CD4-positive, alpha-beta T cell (primary cell): Measurements from ENCODE around the gene MYH3. TPM values are rescaled to one million over a fixed set of nuclear protein-coding genes. Genes with fewer than 3 reads are reported as not detected.

Experiments used
- ATAC-seq: fragments of 200-7000 bp; cut with Tn5 transposase; one replicate; pipeline ENCODE4 v1.10.0; 2022; ENCODE audit warnings: mild to moderate bottlenecking; ENCODE audit not compliant: poor library complexity
- CTCF ChIA-PET: fragments of 350-600 bp; sonication (Branson Sonifier 250); formaldehyde crosslinking; loops from one replicate; lab custom pipeline; 2021; ENCODE audit warnings: antibody characterized with exemption, inconsistent platforms; lab: Charles Lee
- POLR2A ChIA-PET: fragments of 350-600 bp; sonication (Branson Sonifier 250); formaldehyde crosslinking; loops from one replicate; lab custom pipeline; 2021; ENCODE audit warnings: antibody characterized with exemption, inconsistent platforms; lab: Charles Lee
- DNase-seq, 14 experiments: peaks; one replicate each; pipeline ENCODE4 v3.0.0-alpha.2; 2013 to 2020; ENCODE audit warnings: mixed read lengths in 2 of 14
- H3K27ac ChIP-seq, 2 donors: one replicate each; pipeline versions ENCODE4 v1.5.1 to v1.7.0; 2013; ENCODE audit warnings: low read length in 2 of 2, low read depth in 1 of 2, mild to moderate bottlenecking in 1 of 2
- H3K27me3 ChIP-seq, 2 experiments: 1 replicate in 1 of 2; 2 replicates in 1 of 2; pipeline versions ENCODE4 v1.6.1 to v1.7.0; 2013; ENCODE audit warnings: low read length in 2 of 2, control low read depth in 1 of 2, mild to moderate bottlenecking in 1 of 2, moderate library complexity in 1 of 2; ENCODE audit not compliant: insufficient read depth in 2 of 2, control insufficient read depth in 1 of 2
- H3K36me3 ChIP-seq: one replicate; pipeline ENCODE4 v1.6.1; 2013; ENCODE audit warnings: low read length, control low read depth; ENCODE audit not compliant: insufficient read depth
- H3K4me1 ChIP-seq: one replicate; pipeline ENCODE4 v1.6.1; 2013; ENCODE audit warnings: low read length, control low read depth; ENCODE audit not compliant: insufficient read depth
- H3K4me3 ChIP-seq: one replicate; pipeline ENCODE4 v1.5.1; 2013; ENCODE audit warnings: mild to moderate bottlenecking, low read length, moderate library complexity
- H3K9me3 ChIP-seq, 2 experiments: 1 replicate in 1 of 2; 2 replicates in 1 of 2; pipeline versions ENCODE4 v1.6.1 to v1.7.0; 2013; ENCODE audit warnings: low read length in 2 of 2, mild to moderate bottlenecking in 2 of 2, control low read depth in 1 of 2, moderate library complexity in 1 of 2; ENCODE audit not compliant: control insufficient read depth in 1 of 2, insufficient read depth in 1 of 2
- H3K27ac Mint-ChIP-seq: one replicate; pipeline ENCODE4 v1.8.0; 2020; ENCODE audit warnings: mixed read lengths
- H3K27me3 Mint-ChIP-seq: one replicate; pipeline ENCODE4 v1.8.0; 2021; ENCODE audit warnings: mixed read lengths
- H3K36me3 Mint-ChIP-seq: one replicate; pipeline ENCODE4 v1.8.0; 2021; ENCODE audit warnings: low read depth, mixed read lengths
- H3K4me1 Mint-ChIP-seq: one replicate; pipeline ENCODE4 v1.8.0; 2021; ENCODE audit warnings: low read depth, mixed read lengths
- H3K4me3 Mint-ChIP-seq: one replicate; pipeline ENCODE4 v1.8.0; 2020; ENCODE audit warnings: mild to moderate bottlenecking, mixed read lengths
- H3K9me3 Mint-ChIP-seq: one replicate; pipeline ENCODE4 v1.8.0; 2020; ENCODE audit warnings: mixed read lengths
- CTCF ChIP-seq: fragments of 200-600 bp; IDR thresholded peaks from one replicate; pipeline ENCODE4 v1.8.0; 2022; ENCODE audit warnings: antibody characterized with exemption, mild to moderate bottlenecking
- intact Hi-C, 2 experiments: fragments of 100-400 bp; cut with DNase I in 1 of 2; cut with micrococcal nuclease in 1 of 2; formaldehyde crosslinking; loops; one replicate each; pipeline versions ENCODE4 v1.15.1 to v1.9.0; 2023 to 2025; cut with DNase I, micrococcal nuclease
- total RNA-seq, 174 experiments: library from RNA in 2 of 174; stranded (reverse) in 2 of 174; gene quantifications; one replicate each; pipeline ENCODE4 v1.2.3 and lab custom pipeline; 2021 to 2026

MYH3 gene
- total RNA-seq, 2 experiments from 2014 or later, result 5.4 to 5.6 TPM

- DNase-seq (no peak), ATAC-seq (no peak)
- ChIA-PET POLR2A (no interaction called here), CTCF (interaction anchor here (0.5 kb wide), 1 partner anchor 8 kb away, joined by 3 read pairs; no protein-coding TSS in a partner anchor)
- H3K4me1 ChIP-seq, result no peaks in the 10 kb centered on the region
- Mint-ChIP-seq H3K9me3 (no peaks in the 10 kb centered on the region), H3K36me3 (peaks cover 66% of the 10 kb centered on the region), H3K27ac (no peak overlapping the region), H3K4me3 (no peak overlapping the region), H3K27me3 (no peaks in the 10 kb centered on the region), H3K4me1 (no peaks in the 10 kb centered on the region)
- no peaks in the 10 kb centered on the region for H3K9me3 ChIP-seq
- peaks cover 32% of the 10 kb centered on the region for H3K36me3 ChIP-seq
- TF ChIP-seq CTCF, result no peak
- H3K27me3 ChIP-seq, result no peaks in the 10 kb centered on the region
- no peak overlapping the region for H3K4me3 ChIP-seq
- intact Hi-C loops, result no loop called here
- no peak overlapping the region for H3K27ac ChIP-seq
Measured at GRCh38 chr17:10674704-10675103, 17.6 kb upstream of the MYH3 start.

GRCh38 chr17:10673312-10673711, 16.2 kb upstream of the MYH3 start:
- H3K27ac ChIP-seq, result no peak overlapping the region
- intact Hi-C loops, result no loop called here
- DNase-seq, result no peak
- Mint-ChIP-seq H3K36me3 (peaks cover 55% of the 10 kb centered on the region), H3K4me3 (no peak overlapping the region), H3K27ac (no peak overlapping the region), H3K9me3 (no peaks in the 10 kb centered on the region), H3K4me1 (no peaks in the 10 kb centered on the region), H3K27me3 (no peaks in the 10 kb centered on the region)
- ChIA-PET POLR2A (no interaction called here), CTCF (no interaction called here)
- H3K4me3 ChIP-seq, result no peak overlapping the region
- TF ChIP-seq CTCF, result no peak
- ATAC-seq, result no peak
- no peaks in the 10 kb centered on the region for H3K27me3 ChIP-seq
- H3K36me3 ChIP-seq, result peaks cover 21% of the 10 kb centered on the region
- H3K4me1 ChIP-seq, result no peaks in the 10 kb centered on the region
- no peaks in the 10 kb centered on the region for H3K9me3 ChIP-seq

- CTCF ChIA-PET, result interaction anchor here (0.7 kb wide), 1 partner anchor 139 kb away, joined by 3 read pairs; no protein-coding TSS in a partner anchor
- H3K27ac Mint-ChIP-seq, result no peak overlapping the region
- H3K27ac ChIP-seq, result no peak overlapping the region
Measured at GRCh38 chr17:10668775-10669174, 11.7 kb upstream of the MYH3 start.

More at GRCh38 chr17:10668775-10669174, 11.7 kb upstream of the MYH3 start:
- Histone ChIP-seq H3K4me1 (no peaks in the 10 kb centered on the region), H3K27me3 (no peaks in the 10 kb centered on the region), H3K36me3 (no peaks in the 10 kb centered on the region), H3K9me3 (no peaks in the 10 kb centered on the region), H3K4me3 (no peak overlapping the region)
- ATAC-seq (no peak), DNase-seq (no peak)
- Mint-ChIP-seq H3K4me1 (no peaks in the 10 kb centered on the region), H3K4me3 (no peak overlapping the region), H3K27me3 (no peaks in the 10 kb centered on the region), H3K9me3 (no peaks in the 10 kb centered on the region), H3K36me3 (peaks cover 31% of the 10 kb centered on the region)
- TF ChIP-seq CTCF, result no peak
- intact Hi-C loops, result no loop called here
- POLR2A ChIA-PET, result no interaction called here
